ENCODE measurements around the gene RAB11FIP5.

DNA sequence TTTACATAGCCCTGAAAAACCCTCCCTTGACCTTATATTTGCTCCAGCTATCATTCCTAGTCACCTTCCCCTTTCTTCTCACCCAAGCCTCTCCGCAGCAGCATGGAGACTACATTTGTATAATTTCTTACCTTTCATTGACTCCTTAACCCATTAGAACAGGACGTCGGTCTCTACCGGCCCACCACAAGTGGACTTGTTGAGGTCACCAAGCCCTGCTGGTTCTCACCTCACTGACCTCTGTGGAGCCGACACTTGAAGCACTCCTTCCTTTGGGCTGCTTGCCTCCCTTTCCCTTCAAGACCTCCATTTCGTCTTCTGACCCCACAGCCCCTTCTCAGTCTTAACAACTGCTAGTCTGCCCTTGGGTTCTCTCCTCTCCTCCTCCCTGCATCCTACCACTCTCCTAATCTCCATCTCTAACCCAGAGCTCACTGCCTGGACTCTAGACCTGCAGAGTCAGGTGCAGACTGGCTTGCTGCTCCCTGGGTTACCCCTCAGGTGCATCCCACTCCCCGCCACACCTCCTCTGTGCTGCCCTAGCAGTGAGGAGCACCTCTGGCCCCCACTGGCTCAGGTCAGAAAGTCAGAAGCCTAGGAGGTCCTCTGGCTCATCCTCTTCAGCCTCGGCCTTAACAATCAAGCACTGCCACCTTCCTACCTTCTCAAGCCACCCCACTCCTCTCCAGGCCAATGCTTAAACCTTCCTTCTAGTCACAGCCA lies 35.9 kb downstream of the RAB11FIP5 start:
- TF ChIP-seq, protein P1, sequence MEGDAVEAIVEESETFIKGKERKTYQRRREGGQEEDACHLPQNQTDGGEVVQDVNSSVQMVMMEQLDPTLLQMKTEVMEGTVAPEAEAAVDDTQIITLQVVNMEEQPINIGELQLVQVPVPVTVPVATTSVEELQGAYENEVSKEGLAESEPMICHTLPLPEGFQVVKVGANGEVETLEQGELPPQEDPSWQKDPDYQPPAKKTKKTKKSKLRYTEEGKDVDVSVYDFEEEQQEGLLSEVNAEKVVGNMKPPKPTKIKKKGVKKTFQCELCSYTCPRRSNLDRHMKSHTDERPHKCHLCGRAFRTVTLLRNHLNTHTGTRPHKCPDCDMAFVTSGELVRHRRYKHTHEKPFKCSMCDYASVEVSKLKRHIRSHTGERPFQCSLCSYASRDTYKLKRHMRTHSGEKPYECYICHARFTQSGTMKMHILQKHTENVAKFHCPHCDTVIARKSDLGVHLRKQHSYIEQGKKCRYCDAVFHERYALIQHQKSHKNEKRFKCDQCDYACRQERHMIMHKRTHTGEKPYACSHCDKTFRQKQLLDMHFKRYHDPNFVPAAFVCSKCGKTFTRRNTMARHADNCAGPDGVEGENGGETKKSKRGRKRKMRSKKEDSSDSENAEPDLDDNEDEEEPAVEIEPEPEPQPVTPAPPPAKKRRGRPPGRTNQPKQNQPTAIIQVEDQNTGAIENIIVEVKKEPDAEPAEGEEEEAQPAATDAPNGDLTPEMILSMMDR (conservative IDR thresholded peaks at IDR 0.05; ENCODE audit: low read depth in 2 of 2) = no peak
- TF ChIP-seq POLR2AphosphoS5 (IDR thresholded peaks at IDR 0.05; ENCODE audit: low read depth) = no peak
- TF ChIP-seq CREB1 (CRISPR knock-in tag; IDR thresholded peaks at IDR 0.05; ENCODE audit: low read depth) = no peak
- no peak for TF ChIP-seq JUNB (IDR thresholded peaks at IDR 0.05; ENCODE audit: unreplicated experiment)
- TF ChIP-seq, protein P2, sequence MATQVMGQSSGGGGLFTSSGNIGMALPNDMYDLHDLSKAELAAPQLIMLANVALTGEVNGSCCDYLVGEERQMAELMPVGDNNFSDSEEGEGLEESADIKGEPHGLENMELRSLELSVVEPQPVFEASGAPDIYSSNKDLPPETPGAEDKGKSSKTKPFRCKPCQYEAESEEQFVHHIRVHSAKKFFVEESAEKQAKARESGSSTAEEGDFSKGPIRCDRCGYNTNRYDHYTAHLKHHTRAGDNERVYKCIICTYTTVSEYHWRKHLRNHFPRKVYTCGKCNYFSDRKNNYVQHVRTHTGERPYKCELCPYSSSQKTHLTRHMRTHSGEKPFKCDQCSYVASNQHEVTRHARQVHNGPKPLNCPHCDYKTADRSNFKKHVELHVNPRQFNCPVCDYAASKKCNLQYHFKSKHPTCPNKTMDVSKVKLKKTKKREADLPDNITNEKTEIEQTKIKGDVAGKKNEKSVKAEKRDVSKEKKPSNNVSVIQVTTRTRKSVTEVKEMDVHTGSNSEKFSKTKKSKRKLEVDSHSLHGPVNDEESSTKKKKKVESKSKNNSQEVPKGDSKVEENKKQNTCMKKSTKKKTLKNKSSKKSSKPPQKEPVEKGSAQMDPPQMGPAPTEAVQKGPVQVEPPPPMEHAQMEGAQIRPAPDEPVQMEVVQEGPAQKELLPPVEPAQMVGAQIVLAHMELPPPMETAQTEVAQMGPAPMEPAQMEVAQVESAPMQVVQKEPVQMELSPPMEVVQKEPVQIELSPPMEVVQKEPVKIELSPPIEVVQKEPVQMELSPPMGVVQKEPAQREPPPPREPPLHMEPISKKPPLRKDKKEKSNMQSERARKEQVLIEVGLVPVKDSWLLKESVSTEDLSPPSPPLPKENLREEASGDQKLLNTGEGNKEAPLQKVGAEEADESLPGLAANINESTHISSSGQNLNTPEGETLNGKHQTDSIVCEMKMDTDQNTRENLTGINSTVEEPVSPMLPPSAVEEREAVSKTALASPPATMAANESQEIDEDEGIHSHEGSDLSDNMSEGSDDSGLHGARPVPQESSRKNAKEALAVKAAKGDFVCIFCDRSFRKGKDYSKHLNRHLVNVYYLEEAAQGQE (IDR thresholded peaks at IDR 0.05; ENCODE audit: unreplicated experiment) = no peak
